Measurements from ENCODE around the gene CLDN7.
A peak's percentile ranks its signal among the peaks of the same experiment; 100 is the strongest.

Gene CLDN7

GRCh38 chr17:7285679-7286078, 23.4 kb upstream of the CLDN7 start:
- DNase-seq, result no peak

GRCh38 chr17:7284911-7285310, 22.6 kb upstream of the CLDN7 start:
- DNase-seq, result no peak

- no peak for DNase-seq
Measured at GRCh38 chr17:7283471-7284216, 21.4 kb upstream of the CLDN7 start.

DNA sequence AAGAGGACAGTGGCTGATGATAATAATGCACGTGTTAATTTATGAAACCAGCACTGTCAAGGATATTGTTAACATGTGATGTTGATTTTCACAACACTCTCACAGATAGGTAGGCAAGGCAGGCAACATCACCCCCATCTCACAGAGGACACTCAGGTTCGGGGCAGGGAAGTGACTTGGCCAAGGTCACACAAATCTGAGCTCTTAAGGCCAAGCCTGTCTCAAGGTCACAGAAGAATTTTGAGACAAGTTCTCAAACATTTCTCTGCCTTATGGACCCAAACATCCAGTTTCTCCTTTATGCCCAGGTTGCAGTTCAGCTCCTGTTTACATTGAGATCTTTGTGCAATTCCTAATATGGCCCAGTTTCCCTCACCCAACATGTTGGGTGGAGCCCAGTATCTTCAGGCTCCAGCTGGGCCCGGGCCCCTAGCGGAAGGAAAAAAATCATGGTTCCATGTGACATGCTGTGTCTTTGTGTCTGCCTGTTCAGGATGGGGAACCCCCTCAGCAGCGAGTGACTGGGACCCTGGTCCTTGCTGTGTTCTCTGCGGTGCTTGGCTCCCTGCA, 20.6 kb upstream of the CLDN7 start:
- no peak for DNase-seq

- DNase-seq, result peak in 1 of 6 experiments; percentile 31
Measured at GRCh38 chr17:7281953-7282751, 19.9 kb upstream of the CLDN7 start.

GRCh38 chr17:7281074-7281952, 19.0 kb upstream of the CLDN7 start, which contains the start of gene SLC2A4:
SLC2A4 (plus strand) TSS chr17:7281718; CDS start chr17:7281935, 217 bp downstream.
- peak; percentile 27 to 83 (median 70) for DNase-seq

- DNase-seq, result peak; percentile 70 to 88 (median 78)
Measured at GRCh38 chr17:7280519-7281073, 18.3 kb upstream of the CLDN7 start.

- DNase-seq, result no peak
Measured at GRCh38 chr17:7279448-7279847, 17.2 kb upstream of the CLDN7 start.

DNA sequence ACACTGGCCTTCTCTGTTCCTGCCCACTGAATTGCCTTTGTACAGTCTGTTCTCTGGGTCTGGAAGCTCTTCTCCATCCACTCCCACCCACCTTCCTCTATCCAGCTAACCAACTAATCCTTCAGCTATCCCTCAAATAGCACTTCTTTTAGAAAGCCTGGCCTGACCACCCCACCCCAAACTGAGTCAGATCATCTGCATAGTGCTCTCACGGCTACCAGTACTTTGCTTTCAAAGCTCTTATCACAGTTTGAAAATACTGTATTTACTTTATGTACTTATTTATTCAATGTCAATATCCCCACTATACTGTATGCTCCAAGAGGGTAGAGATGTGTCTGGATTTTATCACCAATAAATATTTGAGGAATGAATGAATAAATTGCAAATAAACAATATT, 4.5 kb upstream of the CLDN7 start:
- no peak for DNase-seq

- no peak for DNase-seq
Measured at GRCh38 chr17:7263801-7264078, 1.5 kb upstream of the CLDN7 start.

DNA sequence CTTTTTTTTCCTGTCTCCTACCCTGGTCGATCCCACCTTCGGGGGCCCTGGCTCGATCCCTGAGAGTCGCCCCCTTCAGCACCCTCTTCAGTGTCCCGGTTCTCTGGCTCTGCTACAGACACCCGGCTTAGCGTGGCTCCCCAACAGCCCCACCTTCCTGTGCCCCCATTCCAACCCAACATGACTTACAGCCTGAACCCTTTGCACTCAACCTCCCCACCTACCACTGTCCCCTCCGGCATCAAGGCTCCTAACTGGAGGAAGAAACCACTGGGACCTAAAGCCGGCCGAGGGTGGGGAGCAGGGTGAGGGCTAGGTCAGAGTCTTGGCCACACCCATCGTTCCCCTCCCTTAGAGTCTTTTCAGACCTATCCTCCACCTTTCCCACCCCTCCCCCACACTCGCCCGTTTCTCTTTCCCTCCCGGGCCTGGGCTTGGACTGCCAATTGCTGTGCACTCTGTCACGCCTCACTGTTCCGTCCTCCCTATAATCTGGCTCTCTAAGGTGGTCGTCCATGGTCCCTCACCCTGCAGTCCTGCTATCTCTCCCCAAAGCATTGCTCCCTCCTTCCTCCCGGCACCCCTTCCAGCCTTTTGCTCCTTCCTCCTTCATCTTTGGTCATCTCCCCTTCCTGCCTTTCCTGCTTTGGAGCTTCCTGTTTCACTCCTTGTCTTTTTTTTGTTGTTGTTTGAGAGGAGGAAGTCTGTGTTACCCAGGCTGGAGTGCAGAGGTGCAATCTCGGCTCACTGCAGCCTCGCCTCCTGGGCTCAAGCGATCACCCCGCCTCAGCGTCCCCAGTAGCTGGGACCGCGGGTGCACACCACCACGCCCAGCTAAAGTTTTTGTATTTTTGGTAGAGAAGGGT, 890 bp upstream of the CLDN7 start:
- DNase-seq, result peak in 1 of 6 experiments; percentile 39

DNA sequence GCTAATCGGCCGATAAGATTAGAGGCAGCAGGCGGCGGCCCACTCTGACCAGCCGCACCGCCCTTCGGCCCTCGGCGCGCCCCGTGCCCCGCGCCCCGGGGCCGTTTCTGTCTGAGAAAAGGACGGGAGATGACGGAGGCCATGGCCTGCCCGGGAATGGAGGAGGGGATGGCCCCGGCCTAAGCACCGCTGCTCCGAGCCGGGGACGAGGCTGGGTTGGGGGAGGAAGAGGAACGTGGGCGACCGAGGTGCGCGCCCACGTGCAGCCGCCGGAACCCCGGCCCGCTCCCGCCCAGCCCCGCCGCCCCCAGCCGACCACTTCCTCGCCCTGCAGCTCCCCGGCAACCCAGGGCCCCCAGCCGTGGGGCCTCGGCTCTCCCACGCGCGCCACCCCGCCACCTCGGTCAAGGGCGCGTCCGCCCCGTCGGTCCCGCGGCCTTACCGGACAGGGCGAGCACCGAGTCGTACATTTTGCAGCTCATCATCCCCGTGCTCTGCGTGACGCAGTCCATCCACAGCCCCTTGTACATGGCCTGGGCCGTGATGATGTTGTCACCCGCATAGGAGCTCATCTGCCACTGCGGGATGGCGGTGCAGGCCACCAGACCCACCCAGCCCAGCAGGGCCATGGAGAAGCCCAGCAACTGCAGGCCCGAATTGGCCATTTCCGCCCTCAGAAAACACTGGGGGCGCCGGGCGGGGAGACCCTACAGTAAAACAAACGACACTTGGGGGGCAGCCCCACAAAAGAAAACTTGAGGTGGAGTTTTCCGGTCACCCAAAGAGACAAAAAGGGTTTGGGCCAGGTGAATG, 693 bp downstream of the CLDN7 start:
- DNase-seq, result peak in 1 of 6 experiments; percentile 30

DNA sequence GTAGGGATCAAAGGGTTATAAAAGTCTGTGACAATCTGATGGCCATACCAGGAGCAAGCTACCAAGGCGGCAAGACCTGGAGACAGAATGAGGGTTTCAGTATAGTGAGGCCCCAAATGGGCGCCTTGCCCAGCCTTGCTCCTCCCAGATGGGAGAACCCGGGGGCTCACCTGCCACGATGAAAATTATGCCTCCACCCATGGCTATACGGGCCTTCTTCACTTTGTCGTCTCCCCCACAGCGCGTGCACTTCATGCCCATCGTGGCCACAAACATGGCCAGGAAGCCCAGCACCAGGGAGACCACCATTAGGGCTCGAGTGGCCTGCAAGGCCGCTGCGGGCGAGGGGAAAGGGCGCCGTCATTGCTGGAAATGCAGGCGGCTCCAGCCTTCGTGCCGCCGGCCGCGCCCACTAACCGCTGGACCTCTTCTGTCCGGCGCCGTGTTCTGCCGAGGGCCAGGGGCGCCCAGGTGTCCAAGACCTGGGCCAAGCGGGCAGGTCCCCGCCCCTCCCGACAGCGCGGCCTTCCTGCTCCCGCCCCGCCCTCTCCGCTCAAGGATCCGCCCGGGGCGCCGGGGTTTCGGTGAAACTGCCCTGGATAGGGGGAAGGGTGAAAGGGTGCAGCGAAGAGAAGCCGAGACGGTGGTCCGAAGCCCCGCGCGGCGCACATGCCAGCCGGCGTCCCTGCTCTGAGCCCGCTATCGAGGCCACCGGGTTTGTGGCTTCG, 1.5 kb downstream of the CLDN7 start:
- peak in 4 of 6 experiments; percentile 29 to 43 (median 36) for DNase-seq

GRCh38 chr17:7260151-7260550, 2.1 kb downstream of the CLDN7 start:
- DNase-seq, result no peak

DNA sequence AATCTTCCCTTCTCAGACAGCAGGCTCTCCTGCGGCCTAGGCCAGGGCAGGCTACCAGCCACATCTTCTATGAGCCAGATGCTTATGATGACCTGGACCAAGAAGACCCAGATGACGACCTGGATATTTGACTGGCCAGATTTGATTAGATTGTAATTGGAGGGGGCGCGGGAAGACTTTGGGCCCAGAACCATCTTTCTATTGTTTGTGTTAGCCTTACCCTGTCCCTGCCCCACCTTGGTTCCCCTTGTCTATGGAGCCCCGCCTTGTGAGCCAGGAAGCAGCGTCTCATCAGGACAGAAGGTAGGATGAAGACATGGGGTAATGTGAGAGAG, 2.8 kb downstream of the CLDN7 start:
- no peak for DNase-seq

GRCh38 chr17:7258731-7259554, 3.3 kb downstream of the CLDN7 start:
- DNase-seq, result no peak

GRCh38 chr17:7256766-7257456, 5.4 kb downstream of the CLDN7 start:
- DNase-seq, result no peak

- no peak for DNase-seq
Measured at GRCh38 chr17:7254511-7254910, 7.8 kb downstream of the CLDN7 start.

GRCh38 chr17:7253082-7253481, 9.2 kb downstream of the CLDN7 start:
- no peak for DNase-seq
